HUES64 (cell line): Measurements from ENCODE around the gene AIF1L.
"Not testable (repeated sequence)": the region's sequence is repeated elsewhere in the genome, so short reads cannot be mapped to it uniquely, and the experiment has no call there.

Experiments used
- H3K27ac ChIP-seq: 2 replicates; pipeline ENCODE4 v1.7.0; 2013; ENCODE audit warnings: low read depth, low read length, inconsistent platforms
- H3K27me3 ChIP-seq: 2 replicates; pipeline ENCODE4 v1.6.1; 2013; ENCODE audit warnings: mild to moderate bottlenecking, low read length; ENCODE audit not compliant: insufficient read depth
- H3K36me3 ChIP-seq: 2 replicates; pipeline ENCODE4 v1.6.1; 2013; ENCODE audit warnings: mild to moderate bottlenecking, low read length; ENCODE audit not compliant: insufficient read depth
- H3K4me1 ChIP-seq: 2 replicates; pipeline ENCODE4 v1.6.1; 2013; ENCODE audit warnings: mild to moderate bottlenecking, low read length, moderate library complexity; ENCODE audit not compliant: insufficient read depth
- H3K4me3 ChIP-seq: 2 replicates; pipeline ENCODE4 v1.5.1; 2013; ENCODE audit warnings: mild to moderate bottlenecking, low read length, moderate library complexity
- H3K9ac ChIP-seq: 2 replicates; pipeline ENCODE4 v1.6.1; 2013; ENCODE audit warnings: mild to moderate bottlenecking, low read depth, low read length
- H3K9me3 ChIP-seq: 2 replicates; pipeline ENCODE4 v1.6.1; 2013; ENCODE audit warnings: low read depth, low read length; ENCODE audit not compliant: insufficient read depth
- WGBS: fragments of 150-250, 120-280 bp; methylation state at CpG from one replicate; pipeline ENCODE4 v1.1.7; 2013; ENCODE audit warnings: missing lambda C conversion rate; 5-methylcytosine and 5-hydroxymethylcytosine counted together

The AIF1L gene

GRCh38 chr9:131148966-131149687 lies 52.8 kb downstream of the AIF1L start:
- H3K27me3 ChIP-seq = no peaks in the 10 kb centered on the region
- peaks cover 100% of the 10 kb centered on the region for H3K36me3 ChIP-seq
- no peak overlapping the region for H3K9ac ChIP-seq
- H3K4me1 ChIP-seq = no peaks in the 10 kb centered on the region
- no peak overlapping the region for H3K4me3 ChIP-seq
- no peak overlapping the region; the same call in 1 of the 2 replicates for H3K27ac ChIP-seq
- 77% methylated on average over 7 of the region's 7 CpGs for WGBS
- no peaks in the 10 kb centered on the region for H3K9me3 ChIP-seq

- H3K9me3 ChIP-seq = no peaks in the 10 kb centered on the region
- no peaks in the 10 kb centered on the region for H3K4me1 ChIP-seq
- no peak overlapping the region for H3K4me3 ChIP-seq
- no peak overlapping the region for H3K27ac ChIP-seq
- no peak overlapping the region for H3K9ac ChIP-seq
- peaks cover 100% of the 10 kb centered on the region for H3K36me3 ChIP-seq
- H3K27me3 ChIP-seq = no peaks in the 10 kb centered on the region
- 74% methylated on average over 5 of the region's 5 CpGs for WGBS
Observed at GRCh38 chr9:131149688-131150053, 53.3 kb downstream of the AIF1L start.

GRCh38 chr9:131153595-131153994 lies 57.3 kb downstream of the AIF1L start:
- WGBS = 94% methylated on average over 4 of the region's 4 CpGs
- Histone ChIP-seq H3K4me1 (no peaks in the 10 kb centered on the region), H3K27me3 (no peaks in the 10 kb centered on the region), H3K9ac (no peak overlapping the region), H3K27ac (no peak overlapping the region), H3K4me3 (no peak overlapping the region), H3K9me3 (no peaks in the 10 kb centered on the region), H3K36me3 (peaks cover 77% of the 10 kb centered on the region)

- not testable (repeated sequence) for H3K27me3 ChIP-seq, H3K9me3 ChIP-seq, H3K4me3 ChIP-seq, H3K27ac ChIP-seq, H3K9ac ChIP-seq, H3K4me1 ChIP-seq
- H3K36me3 ChIP-seq = peaks cover 73% of the 10 kb centered on the region
- 100% methylated on average over 1 of the region's 1 CpG for WGBS
Observed at GRCh38 chr9:131158673-131159072, 62.3 kb downstream of the AIF1L start.

GRCh38 chr9:131160416-131161112 lies 64.2 kb downstream of the AIF1L start:
- Histone ChIP-seq H3K4me1 (no peaks in the 10 kb centered on the region), H3K27ac (no peak overlapping the region), H3K9me3 (no peaks in the 10 kb centered on the region), H3K36me3 (peaks cover 74% of the 10 kb centered on the region), H3K9ac (no peak overlapping the region), H3K4me3 (no peak overlapping the region), H3K27me3 (no peaks in the 10 kb centered on the region)
- 96% methylated on average over 1 of the region's 1 CpG for WGBS

DNA sequence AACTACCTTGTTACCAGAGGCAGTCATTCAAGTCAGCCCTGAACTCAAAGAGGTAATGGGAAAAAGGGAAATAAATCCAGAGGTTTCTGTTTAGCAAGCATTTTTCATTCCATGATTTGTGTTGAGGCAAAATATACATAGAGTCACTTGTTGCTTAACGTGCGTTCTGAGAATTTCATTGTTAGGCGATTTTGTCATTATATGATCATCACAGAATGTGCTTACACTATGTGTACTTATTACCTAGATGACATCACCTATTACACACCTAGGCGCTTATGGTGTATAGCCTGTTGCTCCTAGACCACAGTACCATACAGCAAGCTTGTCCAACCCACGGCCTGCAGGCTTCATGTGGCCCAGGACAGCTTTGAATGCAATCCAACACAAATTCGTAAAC lies 65.3 kb downstream of the AIF1L start:
- Histone ChIP-seq H3K4me1 (no peaks in the 10 kb centered on the region), H3K27ac (no peak overlapping the region), H3K27me3 (no peaks in the 10 kb centered on the region), H3K4me3 (no peak overlapping the region), H3K9me3 (no peaks in the 10 kb centered on the region), H3K36me3 (peaks cover 78% of the 10 kb centered on the region), H3K9ac (no peak overlapping the region)
- 90% methylated on average over 6 of the region's 6 CpGs for WGBS

DNA sequence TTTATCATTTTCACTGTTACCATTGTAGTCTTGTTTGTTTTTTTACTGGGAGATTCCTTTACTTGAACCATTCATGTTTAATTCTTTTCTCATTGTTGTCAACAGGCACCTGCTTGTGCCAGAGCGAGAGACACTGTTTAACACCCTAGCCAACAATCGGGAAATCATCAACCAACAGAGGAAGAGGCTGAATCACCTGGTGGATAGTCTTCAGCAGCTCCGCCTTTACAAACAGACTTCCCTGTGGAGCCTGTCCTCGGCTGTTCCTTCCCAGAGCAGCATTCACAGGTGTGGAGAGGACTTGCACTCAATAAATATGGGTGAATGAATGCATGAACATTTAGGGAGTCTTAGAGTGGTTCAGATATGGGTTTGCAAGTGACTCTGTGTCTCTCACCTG lies 66.6 kb downstream of the AIF1L start:
- Histone ChIP-seq H3K4me3 (no peak overlapping the region), H3K27me3 (no peaks in the 10 kb centered on the region), H3K4me1 (no peaks in the 10 kb centered on the region), H3K9ac (no peak overlapping the region), H3K36me3 (peaks cover 89% of the 10 kb centered on the region), H3K27ac (no peak overlapping the region), H3K9me3 (no peaks in the 10 kb centered on the region)
- 94% methylated on average over 4 of the region's 4 CpGs for WGBS

DNA sequence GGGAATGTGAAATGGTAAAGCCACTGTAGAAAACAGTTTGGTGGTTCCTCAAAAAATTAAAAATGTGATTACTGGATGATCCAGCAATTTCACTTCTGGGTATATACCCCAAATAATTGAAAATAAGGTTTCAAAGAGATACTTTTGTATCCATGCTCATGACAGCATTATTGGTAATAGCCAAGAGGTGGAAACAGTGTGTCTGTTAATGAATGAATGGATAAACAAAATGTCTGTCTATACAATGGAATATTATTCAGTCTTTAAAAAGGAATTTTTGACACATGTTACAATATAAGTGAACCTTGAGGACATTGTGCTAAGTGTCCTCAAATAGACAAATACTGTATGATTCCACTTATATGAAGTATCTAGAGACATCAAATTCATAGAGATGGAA lies 69.2 kb downstream of the AIF1L start:
- H3K27ac ChIP-seq = no peak overlapping the region
- H3K9me3 ChIP-seq = no peaks in the 10 kb centered on the region
- peaks cover 80% of the 10 kb centered on the region for H3K36me3 ChIP-seq
- no peaks in the 10 kb centered on the region for H3K4me1 ChIP-seq
- no peak overlapping the region for H3K4me3 ChIP-seq
- H3K27me3 ChIP-seq = no peaks in the 10 kb centered on the region
- no peak overlapping the region for H3K9ac ChIP-seq

DNA sequence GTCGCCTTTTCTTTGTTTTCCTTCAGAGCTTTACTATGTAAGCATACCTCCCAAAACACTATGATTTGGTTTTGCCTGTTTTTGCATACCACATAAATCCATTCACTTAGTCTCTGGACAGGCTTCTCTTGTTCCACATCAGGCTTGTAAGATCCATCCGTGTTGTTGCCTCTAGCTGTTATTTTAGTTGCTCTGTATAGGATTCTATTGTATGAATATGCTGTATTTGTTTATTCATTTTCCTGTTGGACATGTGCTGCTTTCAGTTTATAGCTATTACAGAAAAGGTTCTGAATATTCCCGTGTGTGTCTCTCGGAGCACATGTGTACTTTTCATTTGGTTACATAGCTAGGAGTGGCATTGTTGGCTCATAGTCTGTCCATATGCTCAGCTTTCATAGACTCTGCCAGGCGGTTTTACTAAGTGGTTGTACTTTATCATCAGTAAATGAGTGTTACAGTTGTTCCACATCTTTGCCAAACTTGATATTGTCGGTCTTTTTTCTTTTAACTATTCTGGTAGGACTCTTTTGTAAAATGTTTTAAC lies 70.9 kb downstream of the AIF1L start:
- H3K9ac ChIP-seq = no peak overlapping the region
- H3K4me1 ChIP-seq = no peaks in the 10 kb centered on the region
- no peaks in the 10 kb centered on the region for H3K9me3 ChIP-seq
- no peaks in the 10 kb centered on the region for H3K27me3 ChIP-seq
- 94% methylated on average over 6 of the region's 6 CpGs for WGBS
- peaks cover 72% of the 10 kb centered on the region for H3K36me3 ChIP-seq
- H3K4me3 ChIP-seq = no peak overlapping the region
- no peak overlapping the region for H3K27ac ChIP-seq

- 94% methylated on average over 4 of the region's 4 CpGs for WGBS
Observed at GRCh38 chr9:131167936-131168335, 71.6 kb downstream of the AIF1L start.

GRCh38 chr9:131169563-131170240 lies 73.4 kb downstream of the AIF1L start:
- no peaks in the 10 kb centered on the region for H3K4me1 ChIP-seq
- H3K27ac ChIP-seq = no peak overlapping the region
- no peaks in the 10 kb centered on the region for H3K9me3 ChIP-seq
- no peak overlapping the region for H3K9ac ChIP-seq
- H3K27me3 ChIP-seq = no peaks in the 10 kb centered on the region
- H3K4me3 ChIP-seq = no peak overlapping the region
- peaks cover 60% of the 10 kb centered on the region for H3K36me3 ChIP-seq
- WGBS = 94% methylated on average over 7 of the region's 7 CpGs

More at GRCh38 chr9:131167936-131168335, 71.6 kb downstream of the AIF1L start:
- Histone ChIP-seq H3K27me3 (no peaks in the 10 kb centered on the region), H3K9me3 (no peaks in the 10 kb centered on the region), H3K4me1 (no peaks in the 10 kb centered on the region), H3K36me3 (peaks cover 65% of the 10 kb centered on the region), H3K4me3 (no peak overlapping the region), H3K9ac (no peak overlapping the region), H3K27ac (no peak overlapping the region)
